BLaER1 treated with 17β-estradiol and CSF1 and Interleukin-3, amounts not matched to agents 10 nM and 100 nM (cell line): ENCODE data around the gene CR2.
A peak's percentile ranks its signal among the peaks of the same experiment; 100 is the strongest.

ENCODE experiments used
- H3K27ac ChIP-seq, 11 experiments: shearing (Covaris generic); formaldehyde crosslinking; 2 replicates each; pipeline ENCODE4 v1.8.1; 2022
- H3K27me3 ChIP-seq, 11 experiments: shearing (Covaris generic); formaldehyde crosslinking; 2 replicates each; pipeline ENCODE4 v1.8.1; 2022
- H3K36me3 ChIP-seq, 11 experiments: shearing (Covaris generic); formaldehyde crosslinking; 2 replicates each; pipeline ENCODE4 v1.8.1; 2022
- H3K4me1 ChIP-seq, 10 experiments: shearing (Covaris generic); formaldehyde crosslinking; 2 replicates each; pipeline ENCODE4 v1.8.1; 2022
- H3K4me2 ChIP-seq, 11 experiments: shearing (Covaris generic); formaldehyde crosslinking; 2 replicates each; pipeline ENCODE4 v1.8.1; 2022
- H3K4me3 ChIP-seq, 10 experiments: shearing (Covaris generic); formaldehyde crosslinking; 2 replicates each; pipeline ENCODE4 v1.8.1; 2022
- H3K9ac ChIP-seq, 11 experiments: shearing (Covaris generic); formaldehyde crosslinking; 2 replicates each; pipeline ENCODE4 v1.8.1; 2022
- H3K9me3 ChIP-seq, 11 experiments: shearing (Covaris generic); formaldehyde crosslinking; replicated peaks in 1 of 11; 2 replicates each; pipeline ENCODE4 v1.8.1; 2022
- H4K20me1 ChIP-seq, 11 experiments: shearing (Covaris generic); formaldehyde crosslinking; 2 replicates each; pipeline ENCODE4 v1.8.1; 2022
- Cebpa-rat ChIP-seq, 11 experiments: shearing (Covaris generic); IDR thresholded peaks; 2 replicates each; pipeline ENCODE4 v1.8.1; 2022

The CR2 gene

GRCh38 chr1:207454046-207454964 lies at the start of gene CR2:
TSS of gene CR2 (plus strand) at chr1:207454328. CDS start at chr1:207454419, 91 bp downstream.
- no peak for TF ChIP-seq Cebpa-rat (IDR thresholded peaks at IDR 0.05)
- Histone ChIP-seq H3K9me3 (peaks cover 8 to 13% (median 11%) of the 10 kb centered on the region in 11 experiments; a peak in 20 of 22 replicates), H3K4me1 (peaks cover 0 to 12% (median 0%) of the 10 kb centered on the region in 10 experiments; a peak in 6 of 20 replicates), H3K27me3 (no peaks in the 10 kb centered on the region), H4K20me1 (no peaks in the 10 kb centered on the region), H3K4me3 (no peak within 1 kb of the TSS), H3K4me2 (no peak within 1 kb of the TSS), H3K27ac (no peak within 1 kb of the TSS), H3K36me3 (no peaks in the 10 kb centered on the region), H3K9ac (no peak within 1 kb of the TSS)

- H3K27ac ChIP-seq, result no peak overlapping the region
- H3K9me3 ChIP-seq, result peaks cover 0 to 9% (median 0%) of the 10 kb centered on the region in 11 experiments; a peak in 1 of 22 replicates
- H3K27me3 ChIP-seq, result no peaks in the 10 kb centered on the region
- no peak overlapping the region for H3K4me3 ChIP-seq
- no peaks in the 10 kb centered on the region for H3K36me3 ChIP-seq
- H4K20me1 ChIP-seq, result no peaks in the 10 kb centered on the region
- peak overlapping the region in 2 of 11 experiments; percentile 14 to 58; a peak in 1 of 22 replicates for H3K4me2 ChIP-seq
- peaks cover 0 to 47% (median 0%) of the 10 kb centered on the region in 10 experiments; a peak in 7 of 20 replicates for H3K4me1 ChIP-seq
- H3K9ac ChIP-seq, result no peak overlapping the region
- TF ChIP-seq Cebpa-rat (IDR thresholded peaks at IDR 0.05), result no peak
These were observed 49.1 kb upstream of the CR2 start for GRCh38 chr1:207404849-207405525.

GRCh38 chr1:207405814-207406213 lies 48.3 kb upstream of the CR2 start:
- Histone ChIP-seq H4K20me1 (no peaks in the 10 kb centered on the region), H3K4me1 (peaks cover 0 to 47% (median 0%) of the 10 kb centered on the region in 10 experiments; a peak in 7 of 20 replicates), H3K27me3 (no peaks in the 10 kb centered on the region), H3K9ac (no peak overlapping the region), H3K4me2 (peak overlapping the region in 2 of 11 experiments; percentile 14 to 15; a peak in 1 of 22 replicates), H3K9me3 (peaks cover 0 to 5% (median 0%) of the 10 kb centered on the region in 11 experiments; a peak in 2 of 22 replicates), H3K4me3 (no peak overlapping the region), H3K36me3 (no peaks in the 10 kb centered on the region), H3K27ac (0 out of 22 replicates have a peak overlapping the region, but pooled peaks of 1 of the 11 experiments have one; percentile 80)
- no peak for TF ChIP-seq Cebpa-rat (IDR thresholded peaks at IDR 0.05)

- Histone ChIP-seq H3K4me3 (no peak overlapping the region), H3K4me1 (peaks cover 0 to 66% (median 0%) of the 10 kb centered on the region in 10 experiments; a peak in 8 of 20 replicates), H3K27ac (peak overlapping the region in 4 of 11 experiments; percentile 9 to 80 (median 64); a peak in 6 of 22 replicates), H3K9me3 (peaks cover 0 to 3% (median 0%) of the 10 kb centered on the region in 11 experiments; a peak in 1 of 22 replicates), H3K27me3 (no peaks in the 10 kb centered on the region), H4K20me1 (no peaks in the 10 kb centered on the region), H3K36me3 (no peaks in the 10 kb centered on the region), H3K4me2 (peak overlapping the region in 4 of 11 experiments; percentile 18 to 90 (median 74); a peak in 7 of 22 replicates), H3K9ac (peak overlapping the region in 3 of 11 experiments; percentile 17 to 56 (median 38); a peak in 3 of 22 replicates)
- TF ChIP-seq Cebpa-rat (IDR thresholded peaks at IDR 0.05), result peak in 4 of 11 experiments; percentile 14 to 62 (median 42); a peak in 3 of 22 replicates
These were observed 46.4 kb upstream of the CR2 start for GRCh38 chr1:207407655-207408260.

- H3K27ac ChIP-seq, result peak overlapping the region in 2 of 11 experiments; percentile 79 to 80; a peak in 3 of 22 replicates
- no peak for TF ChIP-seq Cebpa-rat (IDR thresholded peaks at IDR 0.05)
- H3K27me3 ChIP-seq, result no peaks in the 10 kb centered on the region
- peaks cover 23 to 88% (median 29%) of the 10 kb centered on the region in 10 experiments for H3K4me1 ChIP-seq
- H3K36me3 ChIP-seq, result no peaks in the 10 kb centered on the region
- H3K4me2 ChIP-seq, result peak overlapping the region in 4 of 11 experiments; percentile 54 to 88 (median 86); a peak in 6 of 22 replicates
- no peak overlapping the region; a peak in 1 of 22 replicates for H3K9ac ChIP-seq
- H3K4me3 ChIP-seq, result no peak overlapping the region
- no peaks in the 10 kb centered on the region for H4K20me1 ChIP-seq
- H3K9me3 ChIP-seq, result peaks cover 0 to 3% (median 0%) of the 10 kb centered on the region in 11 experiments; a peak in 1 of 22 replicates
These were observed 41.3 kb upstream of the CR2 start for GRCh38 chr1:207412845-207413244.

- Histone ChIP-seq H4K20me1 (no peaks in the 10 kb centered on the region), H3K9me3 (peaks cover under 1 to 9% (median 5%) of the 10 kb centered on the region in 11 experiments; a peak in 10 of 22 replicates), H3K4me2 (peak overlapping the region; percentile 54 to 88 (median 84)), H3K36me3 (no peaks in the 10 kb centered on the region), H3K27me3 (no peaks in the 10 kb centered on the region), H3K4me1 (peaks cover 23 to 88% (median 36%) of the 10 kb centered on the region in 10 experiments), H3K4me3 (peak overlapping the region in 2 of 10 experiments; percentile 8 to 11; a peak in 2 of 20 replicates), H3K27ac (peak overlapping the region in 8 of 11 experiments; percentile 3 to 80 (median 62); a peak in 12 of 22 replicates), H3K9ac (peak overlapping the region in 5 of 11 experiments; percentile 18 to 68 (median 34); a peak in 7 of 22 replicates)
- TF ChIP-seq Cebpa-rat (IDR thresholded peaks at IDR 0.05), result no peak
These were observed 39.5 kb upstream of the CR2 start for GRCh38 chr1:207414606-207415108.

GRCh38 chr1:207417076-207417475 lies 37.1 kb upstream of the CR2 start:
- no peak overlapping the region for H3K4me3 ChIP-seq
- no peaks in the 10 kb centered on the region for H3K27me3 ChIP-seq
- peaks cover 23 to 79% (median 36%) of the 10 kb centered on the region in 10 experiments for H3K4me1 ChIP-seq
- H3K36me3 ChIP-seq, result no peaks in the 10 kb centered on the region
- peaks cover 12 to 26% (median 19%) of the 10 kb centered on the region in 11 experiments; a peak in 19 of 22 replicates for H3K9me3 ChIP-seq
- peak overlapping the region in 2 of 11 experiments; percentile 41 to 71; a peak in 2 of 22 replicates for H3K9ac ChIP-seq
- peak overlapping the region in 4 of 11 experiments; percentile 11 to 88 (median 53); a peak in 5 of 22 replicates for H3K4me2 ChIP-seq
- peak overlapping the region in 3 of 11 experiments; percentile 2 to 80 (median 79); a peak in 2 of 22 replicates for H3K27ac ChIP-seq
- no peaks in the 10 kb centered on the region for H4K20me1 ChIP-seq
- no peak for TF ChIP-seq Cebpa-rat (IDR thresholded peaks at IDR 0.05)

GRCh38 chr1:207418351-207418750 lies 35.8 kb upstream of the CR2 start:
- H3K4me3 ChIP-seq, result no peak overlapping the region
- H3K9me3 ChIP-seq, result peaks cover 12 to 38% (median 24%) of the 10 kb centered on the region in 11 experiments; a peak in 20 of 22 replicates
- H3K27ac ChIP-seq, result peak overlapping the region in 2 of 11 experiments; percentile 12 to 80; a peak in 2 of 22 replicates
- no peaks in the 10 kb centered on the region for H3K27me3 ChIP-seq
- H3K4me1 ChIP-seq, result peaks cover 23 to 66% (median 35%) of the 10 kb centered on the region in 10 experiments
- H3K4me2 ChIP-seq, result peak overlapping the region in 8 of 11 experiments; percentile 1 to 88 (median 48); a peak in 15 of 22 replicates
- TF ChIP-seq Cebpa-rat (IDR thresholded peaks at IDR 0.05), result no peak
- no peak overlapping the region; a peak in 1 of 22 replicates for H3K9ac ChIP-seq
- H3K36me3 ChIP-seq, result no peaks in the 10 kb centered on the region
- H4K20me1 ChIP-seq, result no peaks in the 10 kb centered on the region
